Esophagus squamous epithelium (tissue), 4 donors: ENCODE results near the gene ANAPC16.

Source experiments
- CTCF ChIP-seq, 6 experiments: fragments of 450-650 bp in 4 of 6; fragments of 200-600 bp in 2 of 6; sonication (generic) in 2 of 6; IDR thresholded peaks; one replicate each; pipeline ENCODE4 v1.5.1; 2016 to 2019; ENCODE audit warnings: antibody characterized with exemption in 6 of 6, mild to moderate bottlenecking in 4 of 6, moderate library complexity in 4 of 6
- POLR2A ChIP-seq, 4 donors: fragments of 450-650 bp; IDR thresholded peaks; one replicate each; pipeline ENCODE4 v1.6.1; 2017; ENCODE audit warnings: antibody characterized with exemption in 4 of 4, mild to moderate bottlenecking in 4 of 4, moderate library complexity in 3 of 4

- no peak for TF ChIP-seq CTCF (IDR thresholded peaks at IDR 0.05)
- no peak for TF ChIP-seq POLR2A (IDR thresholded peaks at IDR 0.05)
Observed at GRCh38 chr10:72186258-72186981, 29.4 kb upstream of the ANAPC16 start.
